Measurements from ENCODE around the gene C1QTNF3. TPM values are rescaled to one million over a fixed set of nuclear protein-coding genes. Genes with fewer than 3 reads are reported as not detected.

Gene C1QTNF3
- total and polyA plus RNA-seq, 7 donors, result 0.46 to 32.8 (median 13.3) TPM

GRCh38 chr5:34007201-34007620 lies 35.8 kb downstream of the C1QTNF3 start:
- WGBS, 2 donors, result 2 to 7% methylated on average over 11 of the region's 11 CpGs
- no peak for DNase-seq

GRCh38 chr5:34005681-34006080 lies 37.3 kb downstream of the C1QTNF3 start:
- peaks cover 0 to 31% (median 3%) of the 10 kb centered on the region in 4 donors for H3K36me3 ChIP-seq
- no peaks in the 10 kb centered on the region for H3K27me3 ChIP-seq
- H3K27ac ChIP-seq, result peak overlapping the region in 2 of 4 donors; percentile 1 to 94
- intact Hi-C loops (cut with DNase I), result loop anchor here (5.0 to 10.0 kb wide), 4 partner anchors 37 to 909 kb away; partner anchors contain the start of genes BRIX1, C1QTNF3 and RAD1
- peaks cover 0 to 30% (median 15%) of the 10 kb centered on the region in 4 donors for H3K4me1 ChIP-seq
- 87 to 89% methylated on average over 4 of the region's 4 CpGs for WGBS, 2 donors
- no peak for DNase-seq
- no peaks in the 10 kb centered on the region for H3K9me3 ChIP-seq
- no peak overlapping the region for H3K4me3 ChIP-seq
- TF ChIP-seq POLR2AphosphoS5 (IDR thresholded peaks at IDR 0.05) (no peak), EP300 (IDR thresholded peaks at IDR 0.05) (no peak), CTCF (IDR thresholded peaks at IDR 0.05) (no peak), POLR2A (IDR thresholded peaks at IDR 0.05) (no peak)

More at GRCh38 chr5:34007201-34007620, 35.8 kb downstream of the C1QTNF3 start:
- Histone ChIP-seq H3K4me3 (peak overlapping the region; percentile 60 to 73 (median 69)), H3K27me3 (no peaks in the 10 kb centered on the region), H3K4me1 (peaks cover 0 to 20% (median 12%) of the 10 kb centered on the region in 4 donors), H3K27ac (peak overlapping the region; percentile 90 to 94 (median 92)), H3K36me3 (peaks cover 0 to 30% (median 3%) of the 10 kb centered on the region in 4 donors), H3K9me3 (no peaks in the 10 kb centered on the region)
- intact Hi-C loops (cut with DNase I), result loop anchor here (5.0 to 10.0 kb wide), 4 partner anchors 35 to 908 kb away; partner anchors contain the start of genes BRIX1, C1QTNF3 and RAD1
- TF ChIP-seq POLR2A (IDR thresholded peaks at IDR 0.05), result no peak
- no peak for TF ChIP-seq POLR2AphosphoS5 (IDR thresholded peaks at IDR 0.05)
- TF ChIP-seq EP300 (IDR thresholded peaks at IDR 0.05), result no peak
- TF ChIP-seq CTCF (IDR thresholded peaks at IDR 0.05), result no peak

DNA sequence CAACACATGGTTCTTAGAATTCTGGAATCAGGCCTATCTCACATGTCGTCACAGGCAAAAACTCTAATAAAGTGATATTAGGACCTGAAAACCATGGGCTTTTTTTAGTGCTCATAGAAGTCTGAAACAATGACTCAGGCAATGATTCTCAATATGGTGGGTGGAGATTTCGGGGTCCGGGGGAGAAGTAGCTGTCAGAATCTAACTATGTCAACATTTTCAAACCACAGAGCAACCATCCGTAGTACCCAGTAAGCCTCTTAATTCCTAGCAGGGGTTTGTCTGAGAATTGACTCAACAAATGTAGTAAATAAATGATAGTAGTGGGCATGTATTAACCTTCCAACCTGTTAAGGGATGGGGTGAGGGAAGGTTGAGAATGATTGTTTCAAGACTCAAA lies 37.8 kb downstream of the C1QTNF3 start:
- peaks cover 0 to 31% (median 3%) of the 10 kb centered on the region in 4 donors for H3K36me3 ChIP-seq
- DNase-seq, result no peak
- no peak overlapping the region for H3K4me3 ChIP-seq
- H3K27ac ChIP-seq, result peak overlapping the region in 1 of 4 donors; percentile 1
- 90 to 93% methylated on average over 4 of the region's 4 CpGs for WGBS, 2 donors
- H3K4me1 ChIP-seq, result peaks cover 0 to 30% (median 15%) of the 10 kb centered on the region in 4 donors
- no peaks in the 10 kb centered on the region for H3K27me3 ChIP-seq
- no peaks in the 10 kb centered on the region for H3K9me3 ChIP-seq
- TF ChIP-seq POLR2AphosphoS5 (IDR thresholded peaks at IDR 0.05) (no peak), EP300 (IDR thresholded peaks at IDR 0.05) (no peak), CTCF (IDR thresholded peaks at IDR 0.05) (no peak), POLR2A (IDR thresholded peaks at IDR 0.05) (no peak)
- intact Hi-C loops (cut with DNase I), result loop anchor here (5.0 to 10.0 kb wide), 4 partner anchors 37 to 910 kb away; partner anchors contain the start of genes BRIX1, C1QTNF3 and RAD1

DNA sequence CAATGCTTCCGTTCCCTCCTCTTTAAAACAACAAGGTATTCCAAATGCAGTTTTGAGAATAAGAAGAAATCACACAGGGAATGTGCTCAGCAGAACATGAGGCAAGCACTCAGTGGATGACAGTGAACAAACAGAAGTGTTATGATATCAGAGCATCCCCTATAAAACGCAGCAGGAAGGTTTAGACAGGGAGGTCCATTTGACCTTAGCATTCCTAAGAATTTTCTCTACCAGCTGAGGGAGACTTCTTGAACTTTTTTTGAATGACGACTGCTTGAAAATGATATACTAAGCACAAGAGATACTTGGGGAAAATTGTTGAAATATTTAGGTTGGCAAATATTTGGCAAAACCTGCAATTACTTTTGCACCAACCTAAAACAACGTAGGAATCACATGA lies 39.1 kb downstream of the C1QTNF3 start:
- peaks cover 0 to 31% (median 3%) of the 10 kb centered on the region in 4 donors for H3K36me3 ChIP-seq
- intact Hi-C loops (cut with DNase I), result loop anchor here (10.0 kb wide), 2 partner anchors 481 to 911 kb away; partner anchors contain the start of genes BRIX1 and RAD1
- no peak for DNase-seq
- 79 to 89% methylated on average over 4 of the region's 4 CpGs for WGBS, 2 donors
- no peak overlapping the region for H3K4me3 ChIP-seq
- TF ChIP-seq EP300 (IDR thresholded peaks at IDR 0.05) (no peak), POLR2A (IDR thresholded peaks at IDR 0.05) (no peak), CTCF (IDR thresholded peaks at IDR 0.05) (no peak), POLR2AphosphoS5 (IDR thresholded peaks at IDR 0.05) (no peak)
- H3K9me3 ChIP-seq, result no peaks in the 10 kb centered on the region
- H3K27me3 ChIP-seq, result no peaks in the 10 kb centered on the region
- no peak overlapping the region for H3K27ac ChIP-seq
- H3K4me1 ChIP-seq, result peaks cover 0 to 30% (median 13%) of the 10 kb centered on the region in 4 donors
